GM10847 (cell line): ENCODE data around the gene RUSF1.

Experiments
- POLR2A ChIP-seq: IDR thresholded peaks from 2 replicates; pipeline ENCODE4 v1.6.1; 2011; ENCODE audit not compliant: insufficient read length; ENCODE audit errors: extremely low read depth

Gene RUSF1

DNA sequence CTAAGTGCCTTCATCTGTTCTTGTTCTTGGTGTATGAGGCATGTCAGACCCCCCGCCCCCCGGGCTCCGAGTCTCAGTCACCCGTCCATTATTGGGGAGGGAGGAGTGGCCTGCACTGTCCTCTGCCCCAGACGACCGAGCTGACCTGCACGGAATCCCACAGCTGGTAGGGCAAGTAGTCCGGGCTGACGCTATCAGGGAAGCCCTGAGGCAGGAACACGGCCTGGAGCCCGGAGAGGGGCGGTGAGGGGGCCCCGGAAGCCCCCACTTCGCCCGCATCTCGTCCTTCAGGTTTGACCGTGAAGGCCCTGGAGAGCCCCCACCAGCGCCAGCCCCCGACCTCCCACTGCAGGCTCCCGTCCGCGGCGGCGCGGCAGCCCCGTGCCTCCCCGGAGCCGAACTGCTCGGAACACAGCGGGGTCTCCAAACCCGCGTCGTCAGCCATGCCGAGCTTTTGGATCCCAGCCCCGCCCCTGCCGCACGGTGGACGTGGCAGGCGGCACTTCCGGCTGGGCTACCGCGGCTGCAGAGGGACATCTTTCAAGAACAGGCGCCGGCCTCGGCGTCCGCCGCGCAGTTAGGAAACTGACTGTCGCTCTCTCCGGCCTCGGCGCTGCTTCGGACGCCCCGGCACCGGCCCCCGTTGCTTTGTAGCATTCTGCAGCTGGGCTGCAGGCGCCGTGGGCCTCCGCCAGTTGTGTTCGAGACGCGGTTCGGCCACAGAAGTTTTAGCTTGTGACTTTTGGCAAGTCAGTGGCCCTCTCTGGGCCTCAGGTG is at the start of gene RUSF1:
Gene RUSF1, minus strand, starts transcription at position 463 of the 777 bp plus-strand sequence. Its CDS starts 18 bp downstream, at position 445.
- TF ChIP-seq POLR2A: peak; percentile 82

DNA sequence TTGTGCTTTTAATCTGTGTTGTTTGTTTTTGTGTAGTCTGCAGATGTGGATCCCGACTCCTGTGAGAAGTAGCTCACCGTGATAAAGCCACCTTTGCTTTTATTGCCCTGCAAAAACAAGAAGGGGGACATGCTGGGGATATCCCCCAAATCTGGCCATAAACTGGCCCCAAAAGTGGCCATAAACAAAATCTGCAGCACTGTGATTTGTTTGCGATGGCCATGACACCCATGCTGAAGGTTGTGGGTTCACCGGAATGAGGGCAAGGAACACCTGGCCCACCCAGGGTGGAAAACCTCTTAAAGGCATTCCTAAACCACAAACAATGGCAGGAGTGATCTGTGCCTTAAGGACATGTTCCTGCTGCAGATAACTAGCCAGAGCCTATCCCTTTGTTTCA is 34.6 kb upstream of the RUSF1 start:
- no peak for TF ChIP-seq POLR2A

DNA sequence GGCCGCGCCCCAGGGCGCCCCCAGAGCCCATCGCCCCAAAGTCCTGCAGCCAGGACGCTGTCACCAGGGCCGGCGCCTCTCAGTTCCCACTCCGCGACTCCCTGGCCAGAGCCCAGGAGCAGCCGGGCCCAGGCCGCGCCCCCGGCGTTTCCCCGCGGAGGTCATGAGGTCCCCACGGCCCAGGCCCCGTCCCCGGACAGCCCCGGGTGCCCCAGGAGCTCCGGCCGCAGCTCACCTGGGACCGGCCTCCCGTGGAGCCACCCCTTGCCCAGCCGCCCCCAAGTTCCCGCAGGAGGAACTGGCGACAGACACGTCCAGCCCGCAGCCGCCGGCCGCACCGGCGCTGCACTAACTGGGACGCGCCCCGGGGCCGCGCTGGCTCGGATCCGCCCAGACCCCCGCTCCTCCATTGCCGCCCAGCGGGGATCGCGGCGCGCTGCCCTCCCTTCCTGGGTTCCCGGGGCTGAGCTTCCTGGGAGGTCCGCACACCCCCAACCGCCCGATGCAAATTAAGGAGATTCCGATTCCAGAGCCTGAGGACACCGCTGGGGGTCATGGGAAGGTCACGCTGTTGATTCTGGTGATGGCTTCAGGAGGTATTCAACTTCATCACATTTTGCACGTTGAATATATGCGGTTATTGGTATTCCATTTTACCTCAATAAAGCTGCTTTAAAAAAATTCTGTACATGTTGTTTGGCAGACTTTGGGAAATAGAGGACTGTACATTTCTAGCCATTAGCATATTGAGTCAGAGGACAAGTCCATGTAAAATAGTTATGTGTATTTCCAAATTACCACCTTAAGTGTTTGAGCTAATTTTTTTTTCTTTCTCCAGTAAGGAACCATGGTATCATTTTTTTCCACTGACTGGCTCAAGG is 29.4 kb upstream of the RUSF1 start:
- no peak for TF ChIP-seq POLR2A

DNA sequence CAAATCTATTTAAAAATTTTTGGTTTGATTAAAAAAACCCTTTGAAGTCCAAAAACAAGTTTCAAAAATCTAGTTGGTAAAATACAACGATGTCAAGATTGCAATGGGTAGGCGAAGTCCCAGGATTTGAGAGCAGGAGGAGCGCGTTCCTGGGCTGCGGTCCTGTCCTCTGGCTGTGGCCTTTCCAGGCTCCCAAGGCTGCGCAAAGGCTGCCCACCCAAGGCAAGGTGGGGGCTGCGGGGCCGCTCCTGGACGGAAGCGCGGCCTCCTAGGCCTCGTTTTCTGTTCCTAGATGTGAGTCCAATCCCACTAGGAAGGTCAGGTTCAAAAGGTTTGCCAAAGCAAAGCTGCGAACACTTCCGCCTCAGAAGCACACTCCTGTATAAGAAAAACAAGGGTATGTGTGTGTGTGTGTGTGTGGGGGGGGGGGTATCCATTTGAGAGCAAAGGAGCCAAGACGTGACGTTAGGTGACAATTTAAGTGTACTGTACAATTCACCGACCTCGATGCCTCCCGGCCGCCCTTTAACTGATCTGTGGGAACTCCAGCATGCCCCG is 28.7 kb upstream of the RUSF1 start:
- TF ChIP-seq POLR2A: no peak

DNA sequence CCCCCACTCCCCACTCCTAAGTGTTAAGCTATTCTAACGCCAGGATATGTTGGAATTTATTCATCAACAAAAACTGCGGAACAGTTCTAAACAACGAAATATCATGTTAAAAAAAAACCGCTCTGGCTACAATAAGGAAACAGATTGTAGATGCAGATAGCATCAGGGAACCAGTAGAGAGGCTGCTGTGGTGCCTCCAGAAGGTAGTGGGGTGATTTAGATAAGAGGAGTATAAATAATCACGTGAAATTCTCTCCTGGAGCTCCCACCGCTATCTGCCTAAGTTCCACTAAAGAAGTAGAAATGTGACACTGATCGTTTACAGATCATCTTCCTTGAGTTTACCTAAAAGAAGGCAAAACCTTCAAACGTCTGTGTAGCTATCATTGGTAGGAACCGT is 27.5 kb upstream of the RUSF1 start:
- no peak for TF ChIP-seq POLR2A

DNA sequence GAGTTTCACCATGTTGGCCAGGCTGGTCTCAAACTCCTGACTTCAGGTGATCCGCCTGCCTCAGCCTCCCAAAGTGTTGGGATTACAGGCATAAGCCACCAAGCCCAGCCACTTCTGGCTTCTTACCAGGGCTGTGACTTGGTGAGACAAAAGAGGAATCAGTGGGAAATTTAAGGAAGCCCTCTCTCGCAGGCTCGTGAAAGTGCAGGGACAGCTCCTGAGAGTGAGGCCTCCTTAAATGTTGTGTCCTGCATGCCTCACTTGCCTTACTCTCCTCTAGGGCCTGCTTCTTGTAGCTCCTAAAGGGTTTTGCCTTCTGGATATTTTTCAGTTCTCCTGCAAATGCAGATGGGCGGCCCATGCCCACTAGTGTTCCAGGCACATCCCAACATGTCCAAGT is 24.7 kb upstream of the RUSF1 start:
- TF ChIP-seq POLR2A: no peak

DNA sequence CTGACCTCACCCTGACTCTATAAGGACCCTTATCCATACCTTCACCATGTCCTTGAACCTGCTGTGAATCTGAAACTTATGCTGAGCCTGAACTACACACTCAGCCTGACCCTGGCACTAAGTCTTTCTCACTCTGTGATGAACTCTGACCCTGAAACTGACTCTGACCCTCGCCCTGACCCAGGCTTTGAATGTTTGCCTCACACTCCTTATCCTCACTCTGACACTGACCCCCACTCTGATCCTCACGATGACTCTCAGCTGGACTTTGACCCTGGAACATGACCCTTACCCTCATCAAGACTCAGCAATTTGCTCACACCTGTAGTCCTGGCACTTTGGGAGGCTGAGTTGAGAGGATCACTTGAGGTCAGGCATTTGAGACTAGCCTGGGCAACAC is 23.9 kb upstream of the RUSF1 start:
- no peak for TF ChIP-seq POLR2A

DNA sequence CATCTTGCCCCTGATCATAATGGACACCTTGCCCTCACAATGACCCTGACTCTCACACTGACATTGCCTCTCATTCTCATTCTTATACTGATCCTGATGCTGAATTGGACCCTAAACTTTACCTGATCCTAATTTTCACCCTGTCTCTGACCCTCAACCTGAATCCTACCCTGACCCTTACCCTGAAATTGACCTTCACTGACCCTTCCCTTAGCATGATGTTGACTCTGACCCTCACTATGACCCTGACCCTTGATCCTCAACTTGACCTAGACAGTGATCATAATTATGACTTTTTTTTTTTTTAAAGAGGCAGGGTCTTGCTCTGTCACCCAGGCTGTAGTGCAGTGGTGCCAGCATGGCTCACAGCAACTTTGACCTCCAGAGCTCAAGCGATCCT is 22.9 kb upstream of the RUSF1 start:
- TF ChIP-seq POLR2A: no peak

DNA sequence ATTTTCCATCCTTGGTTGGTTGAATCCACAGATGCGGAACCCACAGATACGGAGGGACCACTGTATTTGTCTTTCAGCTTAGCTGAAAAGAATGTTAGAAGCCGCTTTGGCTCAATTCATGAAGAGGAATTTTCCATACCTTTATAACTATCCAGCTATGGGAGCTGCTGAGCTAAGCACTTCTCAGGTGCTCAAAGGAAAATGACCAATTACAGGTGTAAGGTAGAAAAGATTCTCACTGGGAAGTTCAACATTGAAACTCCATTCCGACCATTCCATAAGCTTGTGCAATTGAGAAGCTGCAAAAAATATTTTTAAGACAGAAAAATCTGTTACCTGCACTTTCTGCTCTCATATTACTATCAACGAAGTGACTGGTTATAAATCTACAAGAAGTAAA is 22.2 kb upstream of the RUSF1 start:
- no peak for TF ChIP-seq POLR2A

DNA sequence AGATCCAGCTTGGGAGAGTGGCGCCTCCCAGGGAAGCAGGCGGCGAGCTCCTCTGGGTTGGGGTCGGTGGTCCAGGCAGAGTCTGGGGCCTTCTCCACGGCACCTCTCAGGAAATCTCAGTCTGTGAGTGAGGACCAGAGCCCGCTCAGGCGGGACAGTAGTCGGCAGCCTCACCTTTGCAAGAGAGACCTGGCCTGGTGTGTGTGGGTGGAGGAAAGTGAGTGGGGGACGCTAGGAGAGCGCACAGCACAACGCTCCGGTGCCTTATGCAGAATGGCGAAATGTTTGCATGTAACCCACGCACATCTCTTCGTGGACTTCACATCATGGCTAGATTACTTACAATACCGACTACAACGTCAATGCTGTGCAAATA is 21.7 kb upstream of the RUSF1 start:
- no peak for TF ChIP-seq POLR2A

DNA sequence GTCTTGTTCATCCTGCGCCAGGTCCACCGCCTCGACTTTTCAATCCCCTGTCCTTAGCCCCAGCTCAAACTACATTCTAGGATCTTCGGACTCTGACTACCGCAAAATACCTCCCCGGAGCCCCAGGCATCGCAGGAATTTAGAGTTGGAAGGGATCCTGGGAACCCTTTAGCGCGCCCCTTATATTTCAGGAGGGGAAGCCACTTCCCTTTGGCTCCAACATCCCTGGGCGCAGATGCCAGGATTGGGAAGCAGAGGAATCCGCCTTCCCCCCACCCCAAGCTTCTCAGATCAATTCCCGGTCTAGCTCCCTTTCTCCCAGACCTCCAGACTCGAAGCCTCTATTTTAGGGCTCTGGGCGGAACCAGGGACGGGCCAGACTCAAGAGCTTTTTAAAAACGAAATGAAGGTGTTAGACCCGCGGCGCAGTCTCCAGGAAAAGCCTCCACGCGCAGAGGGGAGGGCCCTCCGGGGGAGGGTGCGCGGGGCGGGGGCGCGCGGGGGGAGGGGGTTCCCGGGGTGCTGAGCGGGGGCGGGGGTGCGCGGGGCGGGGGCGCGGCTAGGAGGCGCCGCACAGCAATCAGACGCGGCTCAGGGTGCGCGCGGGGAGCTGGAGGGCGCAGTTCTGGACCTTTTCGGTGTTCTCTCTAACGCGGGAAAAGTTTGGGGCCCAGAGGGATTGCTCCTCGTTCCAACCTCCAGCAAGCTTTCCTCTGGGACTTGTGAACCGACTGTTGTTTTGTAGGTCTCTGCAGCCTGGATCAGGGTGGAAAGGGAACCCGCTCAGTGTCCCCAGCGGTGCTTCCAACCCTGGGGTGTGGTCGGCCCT is 21.1 kb upstream of the RUSF1 start:
- no peak for TF ChIP-seq POLR2A

DNA sequence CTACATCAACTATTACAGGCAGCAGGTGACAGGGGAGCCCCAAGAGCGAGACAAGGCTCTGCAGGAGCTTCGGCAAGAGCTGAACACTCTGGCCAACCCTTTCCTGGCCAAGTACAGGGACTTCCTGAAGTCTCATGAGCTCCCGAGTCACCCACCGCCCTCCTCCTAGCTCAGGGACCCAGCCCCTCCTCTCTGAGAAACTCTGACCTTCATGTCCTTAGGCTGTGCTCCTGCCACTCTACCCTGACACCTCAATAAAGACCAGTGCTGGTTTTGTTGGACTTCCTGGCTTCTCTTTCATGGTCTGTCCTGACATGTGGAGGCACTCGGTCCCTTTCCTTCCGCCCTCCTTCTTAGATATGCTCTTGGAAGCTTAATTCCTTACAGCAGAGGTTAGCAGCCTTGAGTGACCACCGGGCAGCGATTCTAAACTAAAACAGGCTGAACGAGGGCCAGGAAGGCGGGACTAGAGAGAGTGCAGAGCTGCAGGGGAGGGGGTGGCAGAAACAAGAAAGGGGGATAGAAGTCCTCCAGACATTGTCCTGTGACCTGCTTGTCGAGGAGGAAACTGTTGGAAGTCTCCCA is 20.4 kb upstream of the RUSF1 start:
- TF ChIP-seq POLR2A: no peak

DNA sequence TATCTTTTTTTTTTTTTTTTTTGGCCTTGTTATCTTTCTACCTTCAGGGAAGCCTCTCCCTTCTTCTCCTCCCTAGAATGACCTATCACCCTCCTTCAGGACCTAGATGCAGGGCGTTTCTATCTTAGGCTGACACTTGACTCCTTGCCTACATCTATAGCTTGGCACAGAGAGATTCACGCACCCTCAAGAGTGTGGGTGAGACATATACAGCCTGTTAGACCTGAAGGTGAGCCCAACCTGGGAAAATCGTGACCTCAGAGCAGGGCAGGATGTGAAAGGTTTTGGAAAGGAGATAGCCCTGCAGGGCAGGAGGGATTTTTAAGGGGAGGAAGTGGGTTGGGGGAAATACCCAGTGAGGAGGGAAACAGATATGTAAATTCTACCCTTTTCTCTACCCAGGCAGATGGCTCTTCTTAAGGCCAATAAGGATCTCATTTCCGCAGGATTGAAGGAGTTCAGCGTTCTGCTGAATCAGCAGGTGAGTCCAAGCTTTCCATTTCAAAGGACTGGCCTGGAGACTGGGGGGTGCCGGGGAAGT is 19.6 kb upstream of the RUSF1 start, which contains the start of gene AHSP:
Gene AHSP, plus strand, starts transcription at position 167 of the 541 bp plus-strand sequence. Its CDS starts 240 bp downstream, at position 407.
- TF ChIP-seq POLR2A: no peak

DNA sequence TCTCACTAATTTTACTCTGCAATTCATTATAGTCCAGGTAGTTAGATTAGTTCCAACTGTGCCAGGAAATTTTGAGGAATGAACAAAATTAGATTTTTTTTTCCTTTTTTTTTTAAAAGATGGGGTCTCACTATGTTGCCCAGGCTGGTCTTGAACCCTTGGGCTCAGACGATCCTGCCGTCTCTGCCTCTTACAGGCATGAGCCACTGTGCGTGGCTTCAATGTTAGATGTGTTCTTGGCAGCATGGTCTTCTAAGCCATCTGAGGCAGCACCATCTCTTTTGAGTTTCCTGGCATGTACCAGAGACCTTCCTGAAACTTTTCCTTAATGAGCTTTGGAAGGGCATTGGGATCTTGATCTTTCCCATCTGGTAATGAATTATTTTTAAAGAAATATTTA is 16.9 kb upstream of the RUSF1 start:
- TF ChIP-seq POLR2A: no peak
